Activated T-helper 1 cell treated with anti-CD3 and anti-CD28 coated beads, Interleukin-2, amount 50 U/mL, for 16 hours (primary cell): ENCODE measurements around the gene ZNF26.
"Not testable (repeated sequence)": the region's sequence is repeated elsewhere in the genome, so short reads cannot be mapped to it uniquely, and the experiment has no call there.

Source experiments
- DNase-seq, 2 donors: peaks; one replicate each; pipeline ENCODE4 v3.0.0-alpha.2; 2020; ENCODE audit warnings: low read depth in 1 of 2, low spot score in 1 of 2

Gene ZNF26

GRCh38 chr12:132955094-132956010, 30.8 kb upstream of the ZNF26 start:
- no peak for DNase-seq

GRCh38 chr12:132956011-132956788, 30.0 kb upstream of the ZNF26 start, which contains the start of gene ZNF605:
Gene ZNF605 (minus strand): TSS chr12:132956306. CDS start chr12:132945635, 10,671 bp downstream.
- peak; percentile 51 to 75 for DNase-seq

GRCh38 chr12:132961790-132962189, 24.4 kb upstream of the ZNF26 start:
- not testable (repeated sequence) for DNase-seq

GRCh38 chr12:132963947-132964346, 22.2 kb upstream of the ZNF26 start:
- DNase-seq: not testable (repeated sequence)

GRCh38 chr12:132965796-132966195, 20.4 kb upstream of the ZNF26 start:
- no peak for DNase-seq

- DNase-seq: no peak
These were observed 19.3 kb upstream of the ZNF26 start for GRCh38 chr12:132966676-132967415.

- DNase-seq: no peak
These were observed 18.4 kb upstream of the ZNF26 start for GRCh38 chr12:132967736-132968135.

GRCh38 chr12:132972374-132972773, 13.8 kb upstream of the ZNF26 start:
- DNase-seq: no peak

- not testable (repeated sequence) for DNase-seq
These were observed 9.3 kb upstream of the ZNF26 start for GRCh38 chr12:132976870-132977269.

GRCh38 chr12:132986885-132987225, 688 bp downstream of the ZNF26 start:
- DNase-seq: no peak

- DNase-seq: no peak
These were observed 12.6 kb downstream of the ZNF26 start for GRCh38 chr12:132998741-132999140.

GRCh38 chr12:133010657-133011297, 24.6 kb downstream of the ZNF26 start:
- no peak for DNase-seq

- no peak for DNase-seq
These were observed 37.4 kb downstream of the ZNF26 start for GRCh38 chr12:133023566-133023965.

GRCh38 chr12:133026996-133027395, 40.8 kb downstream of the ZNF26 start:
- DNase-seq: no peak

- DNase-seq: peak; percentile 90 to 97
These were observed 51.2 kb downstream of the ZNF26 start, which contains the start of gene ZNF84 for GRCh38 chr12:133037207-133038005. Gene ZNF84 (plus strand): TSS chr12:133037509. CDS start chr12:133041468, 3,959 bp downstream.

GRCh38 chr12:133038118-133038709, 52.0 kb downstream of the ZNF26 start:
- no peak for DNase-seq

GRCh38 chr12:133046698-133047097, 60.5 kb downstream of the ZNF26 start:
- no peak for DNase-seq

- no peak for DNase-seq
These were observed 71.3 kb downstream of the ZNF26 start for GRCh38 chr12:133057446-133057845.
